Osteocyte (in vitro differentiated cells): ENCODE measurements around the gene MGAT5. TPM values are rescaled to one million over a fixed set of nuclear protein-coding genes. Genes with fewer than 3 reads are reported as not detected.

Source experiments
- DNase-seq: peaks from one replicate; pipeline ENCODE4 v3.0.0; 2021; ENCODE audit warnings: mixed read lengths; ENCODE audit not compliant: unreplicated experiment; ENCODE audit errors: extremely low spot score
- H3K27ac Mint-ChIP-seq: one replicate; pipeline ENCODE4 v1.8.0; 2021; ENCODE audit warnings: mild to moderate bottlenecking, mixed read lengths; ENCODE audit not compliant: unreplicated experiment
- H3K27me3 Mint-ChIP-seq: one replicate; pipeline ENCODE4 v1.8.0; 2021; ENCODE audit warnings: mixed read lengths; ENCODE audit not compliant: unreplicated experiment
- H3K36me3 Mint-ChIP-seq: one replicate; pipeline ENCODE4 v1.8.0; 2021; ENCODE audit warnings: mixed read lengths; ENCODE audit not compliant: unreplicated experiment
- H3K4me1 Mint-ChIP-seq: one replicate; pipeline ENCODE4 v1.8.0; 2021; ENCODE audit warnings: mixed read lengths; ENCODE audit not compliant: unreplicated experiment
- H3K4me3 Mint-ChIP-seq: one replicate; pipeline ENCODE4 v1.8.0; 2021; ENCODE audit warnings: mild to moderate bottlenecking, moderate library complexity, mixed read lengths; ENCODE audit not compliant: unreplicated experiment
- H3K9me3 Mint-ChIP-seq: one replicate; pipeline ENCODE4 v1.8.0; 2021; ENCODE audit warnings: mixed read lengths; ENCODE audit not compliant: unreplicated experiment
- total RNA-seq: library from RNA; stranded (reverse); gene quantifications from 2 replicates; pipeline ENCODE4 v1.2.1, GENCODE V29; 2021
- TF ChIP-seq, protein P1 (sequence below): fragments of 200-600 bp; sonication (generic); IDR thresholded peaks from 2 replicates; pipeline ENCODE4 v1.5.0; 2021; ENCODE audit warnings: antibody characterized with exemption, mild to moderate bottlenecking, moderate library complexity

Gene MGAT5
- total RNA-seq, 1 donor from 2014 or later: 22.6 TPM

DNA sequence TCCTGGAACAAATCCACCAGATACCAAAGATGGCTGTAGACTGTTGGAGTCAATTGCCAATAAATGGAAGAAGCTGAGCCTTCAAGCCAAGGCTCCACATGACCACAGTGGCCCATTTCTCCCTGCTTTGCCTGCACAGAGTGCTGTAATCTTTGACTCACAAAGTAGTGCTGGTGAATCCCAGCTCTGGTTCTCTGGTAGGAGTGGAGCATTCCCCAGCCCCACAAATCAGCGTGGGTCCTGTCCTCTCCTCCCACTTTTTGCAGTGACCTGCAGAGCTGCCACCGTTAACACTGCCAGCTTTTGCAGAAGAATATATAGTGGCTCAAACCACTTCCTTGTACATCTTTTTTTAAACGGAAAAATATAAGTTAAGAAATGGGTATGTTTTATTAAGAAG lies 93.9 kb downstream of the MGAT5 start:
- peaks cover 2% of the 10 kb centered on the region for H3K36me3 Mint-ChIP-seq
- DNase-seq: no peak
- peaks cover 21% of the 10 kb centered on the region for H3K4me1 Mint-ChIP-seq
- no peaks in the 10 kb centered on the region for H3K27me3 Mint-ChIP-seq
- peak overlapping the region; percentile 76 for H3K27ac Mint-ChIP-seq
- TF ChIP-seq, protein P1, sequence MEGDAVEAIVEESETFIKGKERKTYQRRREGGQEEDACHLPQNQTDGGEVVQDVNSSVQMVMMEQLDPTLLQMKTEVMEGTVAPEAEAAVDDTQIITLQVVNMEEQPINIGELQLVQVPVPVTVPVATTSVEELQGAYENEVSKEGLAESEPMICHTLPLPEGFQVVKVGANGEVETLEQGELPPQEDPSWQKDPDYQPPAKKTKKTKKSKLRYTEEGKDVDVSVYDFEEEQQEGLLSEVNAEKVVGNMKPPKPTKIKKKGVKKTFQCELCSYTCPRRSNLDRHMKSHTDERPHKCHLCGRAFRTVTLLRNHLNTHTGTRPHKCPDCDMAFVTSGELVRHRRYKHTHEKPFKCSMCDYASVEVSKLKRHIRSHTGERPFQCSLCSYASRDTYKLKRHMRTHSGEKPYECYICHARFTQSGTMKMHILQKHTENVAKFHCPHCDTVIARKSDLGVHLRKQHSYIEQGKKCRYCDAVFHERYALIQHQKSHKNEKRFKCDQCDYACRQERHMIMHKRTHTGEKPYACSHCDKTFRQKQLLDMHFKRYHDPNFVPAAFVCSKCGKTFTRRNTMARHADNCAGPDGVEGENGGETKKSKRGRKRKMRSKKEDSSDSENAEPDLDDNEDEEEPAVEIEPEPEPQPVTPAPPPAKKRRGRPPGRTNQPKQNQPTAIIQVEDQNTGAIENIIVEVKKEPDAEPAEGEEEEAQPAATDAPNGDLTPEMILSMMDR: no peak
- no peaks in the 10 kb centered on the region for H3K9me3 Mint-ChIP-seq
- H3K4me3 Mint-ChIP-seq: no peak overlapping the region

DNA sequence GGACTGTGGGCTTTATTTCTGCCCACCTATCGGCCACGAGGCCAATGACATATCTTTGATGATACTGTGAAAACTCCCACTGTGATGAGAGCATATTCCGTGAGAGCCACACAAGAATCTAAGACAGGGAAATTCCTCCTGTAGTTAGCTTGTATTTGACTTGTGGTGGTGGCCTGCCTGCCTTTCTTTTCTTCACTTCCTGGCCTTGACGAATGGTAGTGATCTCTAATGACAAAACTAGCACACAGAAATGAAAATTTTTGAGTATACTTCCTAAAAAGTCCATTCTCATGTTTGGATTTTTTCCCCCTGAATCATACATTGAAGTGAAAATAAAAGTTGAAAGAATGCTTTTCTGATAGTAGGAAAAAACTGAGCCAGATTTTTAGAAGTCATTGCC lies 94.4 kb downstream of the MGAT5 start:
- Mint-ChIP-seq H3K9me3 (no peaks in the 10 kb centered on the region), H3K4me1 (peaks cover 21% of the 10 kb centered on the region), H3K4me3 (no peak overlapping the region), H3K36me3 (peaks cover 1% of the 10 kb centered on the region), H3K27ac (peak overlapping the region; percentile 76), H3K27me3 (no peaks in the 10 kb centered on the region)
- TF ChIP-seq, protein P1: no peak
- no peak for DNase-seq

DNA sequence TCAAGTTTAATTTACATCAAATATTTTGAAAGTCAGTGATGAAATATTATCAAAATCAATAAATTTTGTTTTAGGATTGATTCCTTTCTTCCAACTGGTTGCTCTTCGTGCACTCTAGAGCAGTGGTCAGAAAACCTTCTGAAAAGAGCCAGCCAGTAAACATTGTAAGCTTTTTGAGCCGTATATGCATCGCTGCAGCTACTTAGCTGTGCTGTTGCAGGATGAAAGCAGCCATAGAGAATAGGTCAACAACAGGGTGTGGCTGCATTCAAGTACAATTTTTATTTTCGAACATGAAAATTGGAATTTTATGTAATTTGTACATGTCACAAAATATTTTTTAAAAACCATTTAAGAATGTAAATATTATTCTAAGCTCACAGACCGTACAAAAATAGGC lies 94.9 kb downstream of the MGAT5 start:
- no peaks in the 10 kb centered on the region for H3K9me3 Mint-ChIP-seq
- peaks cover 21% of the 10 kb centered on the region for H3K4me1 Mint-ChIP-seq

DNA sequence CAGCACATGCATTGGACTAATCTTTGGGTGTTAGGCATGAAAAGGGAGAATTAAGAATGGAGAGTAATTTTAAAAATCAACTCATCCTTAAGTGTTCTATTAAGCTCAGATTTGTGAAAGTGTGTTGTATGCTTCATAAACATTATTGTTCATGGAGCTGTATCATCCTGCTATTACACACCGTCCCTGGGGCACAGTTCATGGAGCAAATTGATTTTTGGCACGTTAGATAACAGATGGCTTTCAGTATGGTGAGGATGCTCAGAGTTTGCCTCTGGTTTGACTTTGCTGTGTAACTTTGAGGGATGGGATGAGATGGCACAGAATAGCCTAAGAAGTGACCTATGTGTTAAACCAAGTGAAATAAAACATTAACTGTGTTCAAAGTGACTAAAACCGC lies 97.1 kb downstream of the MGAT5 start:
- H3K36me3 Mint-ChIP-seq: peaks cover 2% of the 10 kb centered on the region
- TF ChIP-seq, protein P1: no peak
- H3K27ac Mint-ChIP-seq: no peak overlapping the region
- peaks cover 21% of the 10 kb centered on the region for H3K4me1 Mint-ChIP-seq
- no peak for DNase-seq
- H3K9me3 Mint-ChIP-seq: no peaks in the 10 kb centered on the region
- no peak overlapping the region for H3K4me3 Mint-ChIP-seq
- no peaks in the 10 kb centered on the region for H3K27me3 Mint-ChIP-seq

More for the DNA sequence above, 94.9 kb downstream of the MGAT5 start:
- Mint-ChIP-seq H3K27ac (peak overlapping the region; percentile 76), H3K4me3 (no peak overlapping the region), H3K36me3 (no peaks in the 10 kb centered on the region), H3K27me3 (no peaks in the 10 kb centered on the region)
- no peak for DNase-seq
- TF ChIP-seq, protein P1: no peak

DNA sequence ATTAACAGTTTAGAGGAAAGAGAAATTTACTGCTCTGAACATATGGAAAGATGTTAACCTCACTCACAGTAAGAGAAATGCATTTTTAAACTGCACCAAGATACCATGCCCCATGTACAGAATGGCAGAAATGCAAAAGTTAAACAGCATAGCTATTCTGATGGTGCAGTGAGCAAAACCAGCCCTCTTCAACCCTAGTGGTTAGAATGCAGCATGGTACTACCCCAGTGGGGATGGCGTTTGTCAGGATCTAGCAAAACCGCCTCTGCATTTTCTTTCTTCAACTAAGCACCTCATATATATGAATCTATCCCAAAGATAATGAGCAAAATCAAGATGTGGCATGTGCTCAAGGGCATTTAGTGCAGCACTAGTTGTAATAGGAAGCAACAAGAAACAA lies 98.0 kb downstream of the MGAT5 start:
- DNase-seq: no peak
- Mint-ChIP-seq H3K27me3 (no peaks in the 10 kb centered on the region), H3K4me3 (no peak overlapping the region), H3K27ac (no peak overlapping the region), H3K4me1 (peaks cover 21% of the 10 kb centered on the region), H3K9me3 (no peaks in the 10 kb centered on the region), H3K36me3 (peaks cover 2% of the 10 kb centered on the region)
- TF ChIP-seq, protein P1: no peak
